T-helper 2 cell (primary cell): Measurements from ENCODE around the gene SLC25A22.
A peak's percentile ranks its signal among the peaks of the same experiment; 100 is the strongest.

ENCODE experiments used
- DNase-seq, 5 experiments: peaks; one replicate each; pipeline versions ENCODE4 v3.0.0 to v3.0.0-alpha.2; 2012 to 2022

Gene SLC25A22

DNA sequence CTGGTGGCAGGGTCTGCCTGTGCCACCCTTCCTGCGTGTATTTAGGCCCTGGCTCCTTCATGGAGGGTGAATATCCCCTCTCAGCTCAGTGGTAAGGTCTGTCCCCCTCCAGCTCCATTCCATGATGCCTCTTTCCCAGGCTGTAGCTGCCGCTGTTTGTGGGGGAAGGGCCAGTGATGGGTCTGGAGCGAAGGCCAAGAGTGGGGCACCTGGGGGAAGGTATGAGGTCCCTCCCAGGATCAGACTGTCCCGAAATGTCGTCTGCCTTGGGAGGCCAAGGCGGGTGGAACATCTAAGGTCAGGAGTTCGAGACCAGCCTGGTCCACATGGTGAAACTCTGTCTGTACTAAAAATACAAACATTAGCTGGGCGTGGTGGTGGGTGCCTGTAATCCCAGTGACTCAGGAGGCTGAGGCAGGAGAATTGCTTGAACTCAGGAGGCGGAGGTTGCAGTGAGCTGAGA lies 35.8 kb upstream of the SLC25A22 start:
- no peak for DNase-seq

GRCh38 chr11:833114-833791 lies 35.2 kb upstream of the SLC25A22 start:
- DNase-seq, result peak in 2 of 5 experiments; percentile 36 to 39

GRCh38 chr11:832529-833113 lies 34.5 kb upstream of the SLC25A22 start, which contains the start of gene CD151:
Gene CD151, plus strand, starts transcription at chr11:832952. Its CDS starts 3,118 bp downstream, at chr11:836070.
- peak in 2 of 5 experiments; percentile 54 to 58 for DNase-seq

DNA sequence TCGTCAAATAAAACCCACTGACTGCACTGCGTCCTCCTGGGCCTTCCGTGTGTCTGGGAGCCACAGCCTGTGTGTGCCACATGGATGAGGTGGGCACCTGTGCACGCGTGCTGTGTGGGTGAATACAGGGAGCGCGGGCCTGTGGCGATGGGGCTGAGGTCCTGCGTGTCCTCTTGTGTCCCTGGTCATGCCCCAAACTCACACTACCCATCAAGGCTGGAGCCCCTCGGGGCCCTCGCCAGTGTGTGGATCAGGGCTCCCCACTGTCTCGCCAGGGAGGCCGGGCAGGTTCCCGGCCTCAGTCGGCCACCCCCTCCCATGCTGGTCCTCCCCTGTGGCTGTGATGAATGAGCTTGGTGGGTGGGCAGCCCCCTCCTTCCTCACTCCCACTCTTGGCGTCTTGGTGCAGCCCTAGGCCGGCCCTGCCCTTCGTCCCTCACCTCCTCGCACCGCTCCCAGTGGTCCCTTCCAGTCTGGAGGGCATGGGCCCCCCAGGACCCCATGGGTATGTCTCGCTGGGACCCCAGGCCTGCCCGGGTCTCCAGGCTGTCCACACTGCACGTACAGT lies 34.0 kb upstream of the SLC25A22 start:
- no peak for DNase-seq

DNA sequence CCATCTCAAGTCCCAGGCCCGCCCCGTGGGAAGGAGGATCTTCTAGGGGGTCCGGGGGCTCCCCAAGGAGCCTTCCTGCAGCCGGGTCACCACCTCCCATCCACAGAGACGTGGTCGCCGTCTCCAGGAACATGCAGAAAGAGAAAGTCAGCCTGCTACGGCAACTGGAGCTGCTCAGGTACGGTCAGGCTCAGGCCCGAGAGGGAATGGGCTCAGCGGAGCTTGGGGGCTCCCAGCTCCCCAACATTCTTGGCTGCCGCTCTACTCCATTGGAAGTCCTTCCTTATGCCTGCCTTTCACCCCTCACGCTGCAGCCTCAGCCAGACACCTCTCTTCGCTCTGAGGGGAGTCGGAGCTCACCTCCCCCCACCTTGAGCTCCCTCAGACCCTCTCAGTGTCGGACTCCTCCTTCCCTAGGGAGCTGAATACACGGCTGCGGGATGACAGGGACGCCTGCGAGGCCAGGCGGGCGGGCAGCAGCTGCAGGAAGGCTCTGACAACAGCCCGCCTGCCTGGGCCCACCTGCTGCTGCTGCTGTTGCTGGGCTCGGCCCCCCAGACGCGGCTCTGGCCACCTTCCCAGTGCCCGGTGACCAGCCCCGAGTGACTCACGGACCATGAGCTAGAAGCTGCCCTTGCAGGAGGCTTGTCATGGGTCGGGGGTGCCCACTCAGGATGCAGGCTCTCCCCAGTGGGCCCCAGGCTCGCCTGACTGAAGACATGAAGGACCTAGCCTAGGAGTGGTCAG lies 33.2 kb upstream of the SLC25A22 start:
- DNase-seq, result no peak

DNA sequence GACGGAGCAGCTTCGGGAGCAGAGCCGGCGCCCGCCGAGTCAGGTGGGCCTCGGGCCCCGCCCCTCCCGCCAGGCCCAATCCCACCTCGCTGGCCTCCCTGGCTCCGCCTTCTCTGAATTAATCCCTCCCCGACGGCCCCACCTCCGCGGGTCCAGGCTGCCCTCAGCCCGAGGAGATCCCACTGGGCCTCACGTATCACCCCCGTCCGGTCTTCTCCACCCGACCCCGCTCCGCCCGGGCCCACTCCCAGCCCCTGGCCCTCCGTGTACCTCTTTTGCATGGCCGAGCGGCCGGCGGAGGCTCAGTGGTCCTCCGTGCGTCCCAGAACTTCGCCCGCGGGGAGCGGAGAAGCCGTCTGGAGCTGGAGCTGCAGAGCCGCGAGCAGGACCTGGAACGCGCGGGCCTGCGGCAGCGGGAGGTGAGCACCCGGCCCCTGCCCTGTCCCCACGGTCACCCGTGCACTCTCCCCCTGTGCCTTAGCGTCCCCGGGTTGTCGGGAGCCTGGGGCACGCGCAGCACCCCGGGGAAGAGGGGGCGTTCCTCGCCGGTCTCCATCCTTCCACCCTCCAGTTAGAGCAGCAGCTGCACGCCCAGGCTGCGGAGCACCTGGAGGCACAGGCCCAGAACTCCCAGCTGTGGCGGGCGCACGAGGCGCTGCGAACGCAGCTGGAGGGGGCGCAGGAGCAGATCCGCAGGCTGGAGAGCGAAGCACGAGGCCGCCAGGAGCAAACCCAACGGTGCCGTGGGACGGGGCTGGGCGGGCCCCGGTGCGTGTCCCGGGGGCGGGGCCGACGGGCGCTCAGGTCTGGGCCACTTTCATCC lies 32.4 kb upstream of the SLC25A22 start:
- DNase-seq, result peak in 3 of 5 experiments; percentile 51 to 62 (median 53)

DNA sequence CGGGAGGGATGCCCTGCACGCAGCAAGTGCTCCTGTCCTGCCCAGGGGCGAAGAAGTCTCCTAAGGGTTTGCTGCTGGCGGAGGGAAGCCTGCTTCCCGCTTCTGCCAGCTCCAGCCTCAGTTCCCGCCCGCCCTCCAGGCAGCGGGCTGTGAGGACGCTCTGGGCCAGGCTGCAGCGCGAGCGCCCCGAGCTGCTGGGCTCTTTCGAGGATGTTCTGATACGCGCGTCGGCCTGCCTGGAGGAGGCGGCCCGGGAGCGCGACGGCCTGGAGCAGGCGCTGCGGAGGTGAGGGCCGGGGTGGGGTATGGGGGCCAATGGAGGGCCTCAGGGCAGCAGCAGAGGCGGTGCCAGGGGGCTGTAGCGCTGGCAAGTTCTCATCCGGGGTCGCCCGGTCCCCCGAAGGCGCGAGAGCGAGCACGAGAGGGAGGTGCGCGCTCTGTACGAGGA lies 31.8 kb upstream of the SLC25A22 start:
- DNase-seq, result no peak

DNA sequence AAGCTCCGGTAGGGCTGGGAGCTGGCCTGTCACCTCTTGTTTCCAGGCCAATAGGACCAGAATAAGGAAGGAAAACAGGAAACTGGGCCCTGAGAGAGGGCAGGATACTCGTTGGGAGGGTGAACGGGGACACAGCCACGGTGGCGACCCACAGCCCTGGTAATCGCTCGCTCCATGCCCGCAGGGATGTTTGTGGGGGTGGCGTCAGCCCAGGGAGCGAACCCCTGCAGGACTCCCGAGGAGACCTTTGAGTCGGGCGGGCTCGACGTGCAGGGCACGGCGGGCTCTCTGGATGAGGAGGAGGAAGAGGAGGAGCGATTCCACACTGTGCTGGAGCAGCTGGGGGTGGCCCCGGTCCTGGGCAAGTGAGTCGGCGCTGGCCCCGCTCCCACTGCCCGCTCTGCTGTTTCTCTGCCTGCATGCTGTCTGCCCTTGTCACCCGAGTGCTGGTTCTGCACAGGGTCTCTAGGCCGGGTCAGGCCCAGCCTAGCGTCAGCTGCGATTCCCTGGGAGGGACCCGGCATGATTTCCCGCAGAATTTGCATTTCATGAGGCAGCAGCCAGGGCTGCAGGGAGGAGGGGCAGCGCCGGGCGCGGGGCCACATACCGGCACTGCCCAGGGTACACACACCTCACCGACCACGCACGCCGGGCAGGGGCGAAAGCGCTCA lies 31.2 kb upstream of the SLC25A22 start:
- no peak for DNase-seq

GRCh38 chr11:828506-829175 lies 30.6 kb upstream of the SLC25A22 start:
- no peak for DNase-seq

DNA sequence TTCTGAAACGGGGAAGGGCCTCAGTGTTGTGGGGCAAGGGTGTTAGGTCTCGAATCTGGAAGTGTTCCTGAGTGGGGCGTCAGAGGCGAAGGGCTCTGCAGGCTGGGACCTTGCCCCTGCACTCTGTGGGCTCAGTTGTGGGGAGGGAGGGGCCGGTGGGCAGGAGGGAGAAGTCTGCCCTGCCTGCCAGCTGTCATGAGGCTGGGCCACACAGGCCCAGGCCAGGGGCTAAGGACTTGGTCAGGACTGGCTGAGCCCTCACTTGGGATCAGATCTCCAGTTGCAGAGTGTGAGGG lies 29.8 kb upstream of the SLC25A22 start, which contains the start of gene CRACR2B:
CRACR2B (plus strand) TSS at position 23 of the 296 bp plus-strand sequence. CDS start 689 bp downstream, outside the sequence.
- DNase-seq, result no peak

DNA sequence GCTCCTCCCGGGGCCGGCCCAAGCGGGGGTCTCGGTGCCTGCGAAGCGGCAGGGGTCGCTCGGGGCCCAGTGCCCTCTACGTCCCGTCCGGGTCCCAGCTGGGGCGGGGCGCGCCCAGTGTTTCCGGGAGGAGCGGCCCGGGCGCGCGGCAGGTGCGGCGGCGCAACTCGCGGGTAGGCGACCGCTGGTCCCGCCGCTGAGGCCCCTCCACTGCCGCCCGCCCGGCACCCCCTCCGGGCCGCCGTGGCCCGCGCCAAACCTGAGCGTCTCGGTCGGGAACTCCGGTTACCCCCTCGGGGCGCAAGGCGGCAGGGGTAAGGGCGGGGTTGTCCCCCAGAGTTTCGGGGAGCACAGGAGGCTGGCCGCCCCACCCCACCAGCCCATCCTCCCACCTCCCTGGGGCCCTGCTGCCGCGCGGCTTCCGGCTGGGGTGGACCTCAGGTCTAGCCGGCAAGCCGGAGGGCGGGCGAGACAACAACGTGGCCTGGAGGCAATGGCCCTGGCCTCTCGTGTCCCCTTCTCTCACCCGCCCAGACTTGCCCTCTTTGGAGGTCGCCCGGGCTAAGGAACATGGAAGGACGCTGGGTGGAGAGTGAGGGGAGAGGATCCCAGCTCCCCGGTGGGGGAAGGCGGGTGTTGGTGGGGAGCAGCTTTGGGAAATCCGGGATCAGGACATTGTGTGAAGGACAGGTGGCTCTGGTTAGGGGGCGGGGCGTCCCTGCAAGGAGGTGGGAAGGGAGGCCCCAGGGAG lies 29.2 kb upstream of the SLC25A22 start:
- no peak for DNase-seq

DNA sequence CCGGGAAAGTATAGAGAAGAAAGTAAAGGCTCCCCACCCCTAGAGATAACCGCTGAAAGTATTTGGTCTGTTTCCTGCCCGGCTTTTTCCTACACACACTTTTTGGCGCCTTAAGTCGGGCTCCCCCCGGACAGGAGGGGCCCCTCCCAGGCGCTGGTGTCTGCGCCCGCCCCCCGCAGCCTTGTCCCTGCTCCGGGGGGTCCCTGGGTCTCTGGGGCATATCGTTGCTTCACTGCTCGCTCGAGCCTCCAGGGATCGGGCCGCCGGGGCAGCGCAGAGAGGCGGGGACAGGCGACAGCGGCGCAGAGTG lies 28.7 kb upstream of the SLC25A22 start:
- DNase-seq, result no peak

DNA sequence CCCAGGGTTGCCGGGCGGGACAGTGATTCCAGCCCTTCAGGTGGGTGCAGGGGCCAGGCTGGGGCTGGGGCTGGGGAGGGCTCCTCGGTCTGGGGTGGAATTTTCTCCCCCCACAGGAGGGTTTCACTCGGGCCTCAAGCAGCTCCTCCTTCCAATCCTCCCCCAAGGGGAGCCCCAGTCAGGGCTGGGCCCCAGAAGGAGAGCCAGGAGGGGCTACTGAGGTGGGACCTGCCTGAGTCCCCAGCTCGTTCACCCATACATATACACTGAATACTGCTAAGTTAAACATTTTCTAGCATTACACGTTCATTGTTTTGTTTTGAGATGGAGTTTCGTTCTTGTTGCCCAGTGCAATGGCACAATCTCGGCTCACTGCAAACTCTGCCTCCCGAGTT lies 28.1 kb upstream of the SLC25A22 start:
- no peak for DNase-seq

- DNase-seq, result no peak
Measured at GRCh38 chr11:825366-826226, 27.5 kb upstream of the SLC25A22 start.

DNA sequence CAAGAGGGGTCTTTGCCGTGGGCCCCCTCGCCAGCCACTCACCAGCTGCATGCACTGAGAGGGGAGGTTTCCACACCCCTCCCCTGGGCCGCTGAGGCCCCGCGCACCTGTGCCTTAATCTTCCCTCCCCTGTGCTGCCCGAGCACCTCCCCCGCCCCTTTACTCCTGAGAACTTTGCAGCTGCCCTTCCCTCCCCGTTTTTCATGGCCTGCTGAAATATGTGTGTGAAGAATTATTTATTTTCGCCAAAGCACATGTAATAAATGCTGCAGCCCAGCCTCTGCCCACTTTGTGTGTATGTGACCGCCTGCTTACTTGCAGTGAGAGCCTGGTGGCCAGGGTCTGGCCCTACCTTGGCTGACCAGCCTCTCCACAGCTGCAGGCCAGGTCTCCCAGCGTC lies 26.9 kb upstream of the SLC25A22 start:
- no peak for DNase-seq

- no peak for DNase-seq
Measured at GRCh38 chr11:824292-824880, 26.3 kb upstream of the SLC25A22 start.

- no peak for DNase-seq
Measured at GRCh38 chr11:823441-824291, 25.6 kb upstream of the SLC25A22 start.
